HG03039 (cell line): ENCODE measurements around the gene POMC.
"Not testable (repeated sequence)": the region's sequence is repeated elsewhere in the genome, so short reads cannot be mapped to it uniquely, and the experiment has no call there.

Source experiments
- ATAC-seq: cut with Tn5 transposase; IDR thresholded peaks from one replicate; pipeline ENCODE4 v1.9.1; 2021; ENCODE audit warnings: mild to moderate bottlenecking, moderate library complexity; ENCODE audit not compliant: unreplicated experiment

POMC gene

GRCh38 chr2:25177211-25177611, 8.8 kb upstream of the POMC start:
- ATAC-seq = no peak

- ATAC-seq = no peak
These were observed 8.3 kb upstream of the POMC start for GRCh38 chr2:25176541-25177181.

- no peak for ATAC-seq
These were observed 7.8 kb upstream of the POMC start for GRCh38 chr2:25176138-25176537.

GRCh38 chr2:25174192-25174861, 5.9 kb upstream of the POMC start:
- ATAC-seq = no peak

- no peak for ATAC-seq
These were observed 5.3 kb upstream of the POMC start for GRCh38 chr2:25173719-25174118.

- no peak for ATAC-seq
These were observed 2.5 kb upstream of the POMC start for GRCh38 chr2:25170888-25171287.

- no peak for ATAC-seq
These were observed 692 bp upstream of the POMC start for GRCh38 chr2:25169073-25169470.

- peak; percentile 52 for ATAC-seq
These were observed 2.1 kb downstream of the POMC start for GRCh38 chr2:25165992-25166875.

- ATAC-seq = no peak
These were observed 3.8 kb downstream of the POMC start for GRCh38 chr2:25164561-25164960.

GRCh38 chr2:25162061-25162460, 6.3 kb downstream of the POMC start:
- ATAC-seq = not testable (repeated sequence)

- no peak for ATAC-seq
These were observed 7.2 kb downstream of the POMC start for GRCh38 chr2:25161055-25161781.

GRCh38 chr2:25160376-25160775, 8.0 kb downstream of the POMC start:
- ATAC-seq = no peak

- no peak for ATAC-seq
These were observed 8.4 kb downstream of the POMC start for GRCh38 chr2:25159949-25160348.

GRCh38 chr2:25158096-25158852, 10.1 kb downstream of the POMC start:
- ATAC-seq = no peak

GRCh38 chr2:25155401-25155800, 13.0 kb downstream of the POMC start:
- ATAC-seq = no peak

- no peak for ATAC-seq
These were observed 16.7 kb downstream of the POMC start for GRCh38 chr2:25151718-25152117.

GRCh38 chr2:25150993-25151392, 17.4 kb downstream of the POMC start:
- not testable (repeated sequence) for ATAC-seq

GRCh38 chr2:25149646-25150045, 18.7 kb downstream of the POMC start:
- ATAC-seq = no peak

GRCh38 chr2:25146896-25147295, 21.5 kb downstream of the POMC start:
- no peak for ATAC-seq

- ATAC-seq = no peak
These were observed 22.6 kb downstream of the POMC start for GRCh38 chr2:25145803-25146202.
